NCI-H2107 (cell line): ENCODE measurements around the gene HELB.

Experiments
- DNase-seq: peaks from one replicate; lab custom pipeline; 2025; lab: John Stamatoyannopoulos, UW

Gene HELB

DNA sequence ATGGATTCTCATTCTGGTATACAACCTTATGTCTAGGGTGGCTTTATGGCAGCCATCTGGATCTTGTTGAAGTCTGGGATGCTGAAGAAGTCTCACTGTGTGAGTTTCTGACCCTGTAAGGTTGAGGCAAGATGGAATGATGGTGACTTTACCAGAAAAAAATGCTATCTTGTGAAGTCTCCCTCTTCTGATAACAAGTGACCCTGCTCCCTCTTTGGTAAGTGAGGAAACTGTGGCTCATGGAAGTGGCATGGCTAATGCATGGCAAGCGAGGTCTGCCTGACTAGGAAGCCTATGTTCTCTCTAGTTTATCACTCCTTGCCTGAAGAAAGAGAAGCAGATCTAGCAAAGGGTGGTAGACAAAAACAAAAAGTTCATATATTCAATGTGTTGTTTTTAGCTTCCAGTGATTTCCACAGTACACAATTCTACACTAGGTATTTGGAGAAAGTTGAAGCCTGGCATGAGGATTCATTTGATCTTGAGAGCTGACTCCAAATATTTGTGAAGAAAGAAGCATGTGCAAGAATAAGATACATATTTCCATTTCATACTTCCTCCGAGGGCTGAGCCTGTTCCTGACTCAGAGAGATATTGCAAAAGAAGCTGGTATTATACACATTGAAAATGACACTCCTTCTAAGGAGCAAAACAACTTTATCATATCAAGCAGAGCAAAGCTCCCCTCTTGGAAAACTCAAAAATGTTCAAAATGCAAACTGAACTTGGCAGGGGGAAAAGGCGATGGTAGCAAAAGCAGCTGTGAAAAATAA, 63.6 kb downstream of the HELB start:
- no peak for DNase-seq

DNA sequence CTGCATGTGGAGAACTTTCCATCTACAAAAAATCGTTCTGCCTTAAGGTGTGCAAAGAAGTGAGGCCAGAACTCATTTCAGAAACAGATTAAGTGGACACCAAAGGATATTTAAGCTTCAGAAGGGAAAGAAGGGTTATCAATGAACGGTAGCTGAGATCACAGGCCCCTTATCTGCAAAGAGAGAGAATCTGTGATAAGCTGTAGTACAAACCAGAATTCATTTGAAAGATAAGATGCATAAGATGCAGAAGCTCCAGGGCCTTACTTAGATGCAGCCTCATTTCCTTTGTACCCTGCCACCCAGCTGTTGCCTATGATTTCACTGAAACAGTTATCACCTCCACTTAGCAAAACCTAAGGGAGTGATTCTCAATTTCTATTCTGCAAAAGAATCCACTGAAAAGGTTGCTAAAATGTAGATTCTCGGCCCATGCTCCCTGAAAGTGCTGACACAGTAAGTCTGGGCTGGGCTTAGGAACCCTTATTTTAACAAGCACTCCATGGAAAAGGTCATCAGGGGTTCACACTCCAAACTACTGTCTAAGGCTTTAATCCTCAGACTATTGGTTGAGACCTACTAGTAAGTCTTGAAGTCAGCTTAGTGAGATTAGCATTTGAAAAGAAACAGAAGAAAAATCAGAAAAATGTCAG, 64.8 kb downstream of the HELB start:
- no peak for DNase-seq

DNA sequence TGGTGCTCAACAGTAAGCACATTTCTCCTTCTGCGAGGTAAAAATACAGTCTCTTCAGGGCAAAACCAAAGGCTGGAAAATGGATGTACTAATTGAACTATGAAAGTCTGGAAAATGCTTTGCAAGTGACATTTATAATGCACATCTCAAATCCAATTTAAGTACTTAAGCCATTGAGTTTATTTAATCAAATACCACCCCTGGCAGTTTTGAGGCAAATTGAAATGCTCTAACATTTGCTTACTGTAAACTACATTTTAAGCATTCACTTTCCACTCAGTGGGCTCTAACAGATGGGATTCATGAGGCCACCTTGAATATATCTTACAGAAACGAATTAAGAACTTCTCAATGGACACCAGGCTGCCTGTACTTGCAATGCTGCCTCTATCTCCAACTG, 69.7 kb downstream of the HELB start:
- no peak for DNase-seq

DNA sequence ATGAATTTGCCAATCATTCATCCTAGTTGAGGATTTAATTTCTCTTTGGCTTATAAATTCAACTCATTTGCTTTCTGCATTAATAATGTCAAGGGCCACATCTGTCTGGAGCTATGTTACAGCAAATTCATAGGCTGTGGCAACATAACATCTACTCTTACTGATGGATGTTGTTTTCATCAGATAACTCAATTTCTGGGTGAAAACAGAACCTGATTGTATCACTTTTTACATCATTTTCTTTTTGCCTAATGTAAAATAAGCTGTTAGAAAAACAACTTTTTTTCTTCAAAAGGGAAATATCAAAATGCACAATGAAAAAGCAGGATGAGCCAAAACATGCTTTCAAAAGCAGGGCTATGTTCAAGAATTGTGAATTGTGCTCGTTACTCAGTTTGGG, 73.3 kb downstream of the HELB start:
- DNase-seq = no peak

DNA sequence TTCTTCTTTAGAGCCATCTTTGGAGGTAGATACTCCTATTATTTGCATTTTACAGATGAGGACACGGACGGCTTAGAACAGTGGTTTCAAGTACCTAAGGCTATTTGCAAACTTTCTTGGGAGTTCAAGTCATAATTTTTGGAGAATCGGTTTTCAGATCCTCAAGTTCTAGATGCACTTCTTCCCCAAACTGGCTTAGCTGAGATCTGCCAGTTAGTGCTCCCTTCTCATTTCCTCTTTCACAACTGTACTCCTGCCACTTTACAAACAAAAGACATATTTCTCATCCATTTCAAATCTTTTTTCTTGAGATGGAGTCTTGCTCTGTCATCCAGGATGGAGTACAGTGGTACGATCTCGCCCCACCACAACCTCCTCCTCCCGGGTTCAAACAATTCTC, 77.3 kb downstream of the HELB start:
- no peak for DNase-seq

DNA sequence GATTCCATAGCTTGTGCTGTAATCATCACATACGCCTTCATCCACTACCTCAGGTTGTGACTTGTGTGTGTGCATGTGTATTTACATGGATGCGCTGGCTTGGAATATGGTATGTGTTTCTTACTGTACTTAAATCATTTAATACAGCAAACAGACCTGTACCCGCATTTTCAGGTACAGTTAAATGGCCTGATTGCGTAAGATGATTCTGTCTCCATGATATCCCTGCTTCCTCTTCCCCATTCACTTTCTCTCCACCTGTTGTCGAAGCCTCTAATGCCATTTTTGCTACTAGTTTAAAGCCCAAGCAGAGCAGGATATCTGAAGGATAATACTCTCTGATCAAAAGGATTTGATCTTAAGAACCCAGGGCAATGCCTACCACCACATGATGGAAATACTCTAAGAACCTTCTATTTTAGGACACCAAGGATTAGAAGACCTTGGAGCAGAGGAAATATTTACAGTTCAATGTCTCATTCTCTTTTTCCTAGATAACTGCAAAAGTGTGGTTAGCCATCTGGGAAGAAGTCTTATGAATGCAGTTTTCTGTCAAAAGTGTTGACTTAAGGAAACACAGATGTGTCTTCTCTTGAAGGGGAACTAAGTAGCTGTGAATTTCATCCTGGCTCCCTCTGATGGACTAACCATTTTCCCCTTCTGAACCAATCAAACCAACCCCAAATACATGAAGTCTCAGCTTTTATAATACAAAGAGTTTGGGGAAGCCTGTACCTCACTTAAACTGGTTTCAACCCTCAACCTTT, 78.7 kb downstream of the HELB start:
- no peak for DNase-seq

DNA sequence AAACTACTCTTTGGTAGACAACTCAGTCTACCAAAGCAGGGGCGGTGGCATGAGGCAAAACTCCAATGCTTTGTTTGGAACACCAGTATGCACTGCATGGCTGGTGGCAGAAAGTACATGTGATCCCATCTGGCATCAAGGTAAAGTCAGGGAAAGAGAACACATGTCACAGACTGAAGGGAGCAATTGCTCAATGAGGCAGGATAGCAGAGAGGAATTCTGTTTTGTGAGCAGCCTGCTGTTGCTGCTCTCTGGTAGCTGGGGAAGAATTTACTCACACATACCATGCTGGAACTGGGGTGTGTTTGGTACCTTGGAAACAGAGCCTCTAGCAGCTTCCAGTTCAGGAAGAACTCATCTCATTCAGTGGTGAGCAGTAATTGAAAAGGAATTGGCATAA, 84.8 kb downstream of the HELB start:
- DNase-seq = no peak
